K562 (cell line): ENCODE data around the gene OLFML2B. TPM values are rescaled to one million over a fixed set of nuclear protein-coding genes. Genes with fewer than 3 reads are reported as not detected.

Experiments used
- ATAC-seq: fragments of 200-7000 bp; cut with Tn5 transposase; 3 replicates; pipeline ENCODE4 v1.9.1; 2020; ENCODE audit warnings: moderate library complexity
- BruUV-seq: library from RNA; stranded (reverse); fragments of 400-500 nt; replicated peaks from 2 replicates; lab custom pipeline; 2021; lab: Mats Ljungman, UMichigan
- CTCF ChIA-PET: fragments of 300-600 bp; formaldehyde crosslinking; extraction: SDS; loops from one replicate; lab custom pipeline; 2021; ENCODE audit warnings: low intra/inter-chr PET ratio; lab: Yijun Ruan, JAX
- POLR2A ChIA-PET: fragments of 300-600, 350-650 bp; sonication (Branson Sonifier 250); formaldehyde crosslinking; extraction: SDS; loops from one replicate; lab custom pipeline; 2021; ENCODE audit warnings: antibody characterized with exemption, inconsistent platforms; lab: Yijun Ruan, JAX
- DNase-seq, 4 experiments: peaks; one replicate each; pipeline versions ENCODE4 v3.0.0 to v3.0.0-alpha.2; 2011 to 2018; ENCODE audit warnings: low spot score in 3 of 4, mixed read lengths in 3 of 4; ENCODE audit errors: extremely low read depth in 1 of 4
- FAIRE-seq: peaks from 2 replicates; lab custom pipeline; 2011; peaks lifted over from hg19 to GRCh38; lab: Jason Lieb, UNC
- H2AFZ ChIP-seq: 2 replicates; pipeline ENCODE4 v1.6.0; 2011; ENCODE audit warnings: low read depth, low read length, control low read depth, inconsistent platforms
- H3K27ac ChIP-seq: fragments of 200-600 bp; 3 replicates; pipeline ENCODE4 v1.8.0; 2011; ENCODE audit warnings: low read depth, mild to moderate bottlenecking, control low read depth, inconsistent platforms, low read length, moderate library complexity, mixed read lengths; ENCODE audit errors: extremely low read depth
- H3K27me3 ChIP-seq, 2 experiments: fragments of 300-600 bp in 1 of 2; 2 replicates in 1 of 2; 3 replicates in 1 of 2; pipeline versions ENCODE4 v1.6.0 to v1.8.0; 2011; ENCODE audit warnings: inconsistent platforms in 2 of 2, low read length in 2 of 2, mild to moderate bottlenecking in 1 of 2, mixed read lengths in 1 of 2, moderate library complexity in 1 of 2; ENCODE audit not compliant: control insufficient read depth in 2 of 2, insufficient read depth in 2 of 2
- H3K36me3 ChIP-seq: fragments of 300-600 bp; 3 replicates; pipeline ENCODE4 v1.8.0; 2011; ENCODE audit warnings: mild to moderate bottlenecking, low read length, inconsistent platforms; ENCODE audit not compliant: control insufficient read depth, insufficient read depth
- H3K4me1 ChIP-seq, 2 experiments: fragments of 200-600 bp in 1 of 2; replicated peaks in 1 of 2; 2 replicates in 1 of 2; 3 replicates in 1 of 2; pipeline versions ENCODE4 v1.5.1 to v1.8.0; 2011; ENCODE audit warnings: inconsistent platforms in 2 of 2, low read length in 2 of 2, mild to moderate bottlenecking in 1 of 2, mixed read lengths in 1 of 2, moderate library complexity in 1 of 2; ENCODE audit not compliant: control insufficient read depth in 2 of 2, insufficient read depth in 2 of 2
- H3K4me2 ChIP-seq: 2 replicates; pipeline ENCODE4 v1.6.1; 2011; ENCODE audit warnings: low read length, control low read depth, inconsistent platforms, mixed read lengths; ENCODE audit not compliant: insufficient read depth
- H3K4me3 ChIP-seq: fragments of 200-600 bp; sonication (generic), shearing (Covaris generic); 2 replicates; pipeline ENCODE4 v1.5.1; 2016; ENCODE audit warnings: control low read depth, inconsistent platforms
- H3K79me2 ChIP-seq: fragments of 200-600 bp; 3 replicates; pipeline ENCODE4 v1.8.0; 2011; ENCODE audit warnings: low read length, inconsistent platforms; ENCODE audit not compliant: control insufficient read depth, insufficient read depth
- H3K9ac ChIP-seq, 2 experiments: 2 replicates each; pipeline versions ENCODE4 v1.6.0 to v1.6.1; 2011; ENCODE audit warnings: low read depth in 2 of 2, low read length in 2 of 2, control low read depth in 1 of 2, inconsistent platforms in 1 of 2, mild to moderate bottlenecking in 1 of 2, mixed read lengths in 1 of 2; ENCODE audit not compliant: insufficient read depth in 1 of 2
- H3K9me1 ChIP-seq: one replicate; pipeline ENCODE4 v1.6.0; 2011; ENCODE audit warnings: inconsistent platforms, mild to moderate bottlenecking, low read length, moderate library complexity; ENCODE audit not compliant: control insufficient read depth, insufficient read depth
- H3K9me3 ChIP-seq: replicated peaks from 2 replicates; pipeline ENCODE4 v1.5.1; 2011; ENCODE audit warnings: low read depth, low read length, inconsistent platforms; ENCODE audit not compliant: control insufficient read depth, insufficient read depth
- H4K20me1 ChIP-seq: replicated peaks from 2 replicates; pipeline ENCODE4 v1.6.1; 2011; ENCODE audit warnings: low read length, inconsistent platforms, mixed read lengths; ENCODE audit not compliant: control insufficient read depth, insufficient read depth
- ARID3B ChIP-seq: fragments of 250-450 bp; sonication (Bioruptor Pico); IDR thresholded peaks from 2 replicates; pipeline ENCODE4 v1.4.0; 2020; ENCODE audit warnings: borderline replicate concordance
- SMAD3 ChIP-seq: fragments of 450-650 bp; formaldehyde crosslinking; conservative IDR thresholded peaks from 2 replicates; pipeline ENCODE4 v1.4.0; 2020; ENCODE audit warnings: mild to moderate bottlenecking
- TAL1 ChIP-seq: fragments of 450-650 bp; IDR thresholded peaks from 2 replicates; pipeline ENCODE4 v1.6.1; 2016; ENCODE audit warnings: mild to moderate bottlenecking
- THRAP3 ChIP-seq: fragments of 450-650 bp; IDR thresholded peaks from 2 replicates; pipeline ENCODE4 v1.6.1; 2016; ENCODE audit warnings: mild to moderate bottlenecking, inconsistent platforms, borderline replicate concordance
- ZBTB11 ChIP-seq, 3 experiments: fragments of 200-800 bp in 1 of 3; fragments of 250-450 bp in 1 of 3; fragments of 450-650 bp in 1 of 3; sonication (Bioruptor Pico) in 1 of 3; sonication (Bioruptor generic) in 1 of 3; formaldehyde crosslinking in 1 of 3; IDR thresholded peaks; 2 replicates each; pipeline versions ENCODE4 v1.6.1 to v1.8.0; 2016 to 2022; ENCODE audit warnings: mild to moderate bottlenecking in 2 of 3, missing genetic modification characterization in 2 of 3, missing compliant biosample characterization in 1 of 3, moderate library complexity in 1 of 3
- ZNF507 ChIP-seq: conservative IDR thresholded peaks from 2 replicates; pipeline ENCODE4 v1.6.1; 2017; ENCODE audit warnings: missing genetic modification characterization, missing compliant biosample characterization
- WGBS: fragments of 100-300 bp; shearing (Covaris generic); methylation state at CpG from one replicate; pipeline ENCODE4 v1.1.6; 2016; ENCODE audit warnings: low coverage, mixed read lengths; ENCODE audit not compliant: insufficient coverage; ENCODE audit errors: missing lambda C conversion rate; 5-methylcytosine and 5-hydroxymethylcytosine counted together
- in situ Hi-C: fragments of 300-500 bp; cut with MboI; formaldehyde crosslinking; loops from 4 replicates; pipeline ENCODE4 v1.15.0; 2018; ENCODE audit warnings: inconsistent platforms, mixed read lengths
- intact Hi-C: fragments of 100-400 bp; cut with micrococcal nuclease; formaldehyde crosslinking; loops from 2 replicates; pipeline ENCODE4 v1.14.2; 2022
- polyA plus RNA-seq, 8 experiments: library from polyadenylated mRNA; depleted of rRNA in 4 of 8; stranded (reverse) in 5 of 8; unstranded in 3 of 8; fragments of >200 nt; fragmentation: Nextera tagmentation in 2 of 8; fragmentation: Illumina TruSeq in 1 of 8; extraction: Ambion mirVana in 2 of 8; extraction: Trizol in 1 of 8; gene quantifications; 2 replicates each; pipeline versions ENCODE4 v1.2.1 to v1.2.3, GENCODE V29; 2011 to 2014; ENCODE audit warnings: inconsistent platforms in 1 of 8, missing spikeins in 1 of 8
- total RNA-seq, 7 experiments: library from RNA; depleted of rRNA in 6 of 7; stranded (reverse); fragments of >200 nt in 6 of 7; fragmentation: Illumina TruSeq in 2 of 7; extraction: Trizol in 2 of 7; gene quantifications; 2 replicates each; pipeline versions ENCODE4 v1.2.1 to v1.2.3, GENCODE V29; 2011 to 2021; ENCODE audit warnings: low replicate concordance in 1 of 7

OLFML2B gene
- total and polyA plus RNA-seq, 9 of the 15 experiments (the other 6 are each of a cell fraction or from before 2014, with no cell fraction given) = not detected

GRCh38 chr1:161982917-161983316 is 40.8 kb downstream of the OLFML2B start:
- intact Hi-C loops (no loop called here), in situ Hi-C loops (no loop called here)
- POLR2A ChIA-PET = interaction anchor here (0.7 to 1.6 kb wide), 3 partner anchors 19 to 118 kb away, joined by 3 to 4 read pairs (median 4); no protein-coding TSS in a partner anchor
- ATAC-seq (no peak), FAIRE-seq (no peak), DNase-seq (no peak)
- no peaks in the 10 kb centered on the region for H3K9me1 ChIP-seq
- no peaks in the 10 kb centered on the region for H4K20me1 ChIP-seq
- no peak overlapping the region for H3K9ac ChIP-seq
- TF ChIP-seq SMAD3 (CRISPR knock-in tag) (no peak), ZBTB11 (CRISPR knock-in tag; IDR thresholded peaks at IDR 0.05) (peak in 1 of 3 experiments; percentile 45; a peak in 1 of 6 replicates), ZNF507 (tag) (no peak), ARID3B (CRISPR knock-in tag) (no peak), THRAP3 (no peak), TAL1 (no peak)
- no peak overlapping the region for H3K27ac ChIP-seq
- no peaks in the 10 kb centered on the region for H3K79me2 ChIP-seq
- CTCF ChIA-PET = no interaction called here
- under 1% methylated on average over 9 of the region's 9 CpGs for WGBS
- H2AFZ ChIP-seq = peak overlapping the region; percentile 28; the same call in 1 of the 2 replicates
- no peaks in the 10 kb centered on the region for H3K36me3 ChIP-seq
- no peaks in the 10 kb centered on the region for H3K9me3 ChIP-seq
- H3K27me3 ChIP-seq = peaks cover 9 to 73% of the 10 kb centered on the region in 2 experiments
- no peak overlapping the region for H3K4me3 ChIP-seq
- no TSS peak for BruUV-seq
- H3K4me2 ChIP-seq = no peak overlapping the region
- H3K4me1 ChIP-seq = peaks cover 0 to 13% of the 10 kb centered on the region in 2 experiments; a peak in 2 of 5 replicates
